Fibroblast of gingiva (primary cell): Measurements from ENCODE around the gene HID1.
"Not testable (repeated sequence)": the region's sequence is repeated elsewhere in the genome, so short reads cannot be mapped to it uniquely, and the experiment has no call there.

Experiments
- DNase-seq: peaks from one replicate; pipeline ENCODE4 v3.0.0-alpha.2; 2011; ENCODE audit warnings: low read depth

Gene HID1

DNA sequence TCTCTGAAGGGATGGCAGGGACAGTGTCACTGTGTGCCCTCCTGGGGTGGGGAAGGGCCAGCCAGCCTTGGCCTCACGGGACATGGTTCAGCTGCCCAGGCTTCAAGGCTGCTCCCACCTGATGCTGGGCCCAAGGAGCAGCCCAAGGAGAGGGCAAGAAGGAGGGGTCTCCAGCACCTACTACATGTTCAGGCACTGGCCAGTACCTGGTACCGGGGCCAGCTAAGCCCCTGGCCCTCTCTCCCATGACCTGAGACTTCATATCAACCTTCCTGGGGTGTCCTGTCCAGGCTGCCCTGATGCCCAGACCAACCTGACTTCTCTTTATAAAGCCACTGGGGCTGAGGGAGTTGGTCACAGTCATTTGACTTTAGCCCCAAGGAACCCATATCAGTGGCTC is 50.8 kb downstream of the HID1 start:
- no peak for DNase-seq

DNA sequence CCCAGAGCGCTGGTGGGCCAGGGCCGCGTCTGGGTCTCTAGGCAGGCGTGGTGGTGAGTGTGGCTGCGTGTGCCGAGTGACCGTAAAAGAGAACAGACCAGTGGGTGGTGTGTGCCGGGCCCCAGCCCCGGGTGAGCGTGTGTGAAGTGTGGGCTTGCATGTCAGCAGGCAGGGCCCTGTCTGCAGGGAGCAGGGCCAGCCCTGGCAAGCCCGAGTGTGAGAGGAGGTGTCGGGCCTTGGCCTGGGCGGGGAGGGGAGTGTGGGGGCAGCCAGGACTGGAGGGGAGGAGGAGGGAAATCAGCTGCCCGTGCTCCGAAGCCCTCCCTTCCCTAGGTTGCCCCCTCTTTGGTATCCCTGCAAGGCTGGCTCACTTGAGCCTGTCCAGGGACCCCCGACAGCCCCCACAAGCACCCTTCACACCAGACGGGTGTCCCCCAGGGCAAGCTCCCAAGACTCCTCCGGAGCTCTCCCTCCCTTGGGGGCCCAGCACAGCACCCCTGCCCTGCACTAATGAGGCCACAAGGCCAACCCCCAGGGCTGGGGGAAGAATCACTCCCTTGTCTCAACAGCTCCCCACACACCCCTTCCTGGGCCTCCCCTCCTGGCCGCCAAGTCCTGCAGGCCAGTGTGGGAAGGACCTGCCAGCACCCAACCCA is 51.4 kb downstream of the HID1 start:
- no peak for DNase-seq

DNA sequence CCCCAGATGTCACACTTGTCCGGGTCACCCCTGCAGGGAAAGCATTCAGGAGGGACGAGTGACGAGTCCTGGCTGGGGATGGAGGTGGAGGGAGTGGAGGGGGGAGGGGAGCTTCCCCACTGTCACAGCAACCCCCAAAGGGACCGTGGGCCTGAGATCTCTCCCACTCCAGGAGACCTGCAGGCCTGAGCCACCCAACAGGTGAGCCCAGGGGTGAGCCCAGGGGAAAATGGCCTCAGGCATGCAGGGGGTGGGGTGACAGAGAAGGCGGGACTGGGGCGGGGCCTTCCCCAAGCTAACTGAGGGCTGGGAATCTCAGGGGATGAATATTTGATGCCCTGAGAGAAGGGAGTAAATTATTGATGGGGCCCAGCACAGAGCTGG is 51.9 kb downstream of the HID1 start:
- DNase-seq = no peak

DNA sequence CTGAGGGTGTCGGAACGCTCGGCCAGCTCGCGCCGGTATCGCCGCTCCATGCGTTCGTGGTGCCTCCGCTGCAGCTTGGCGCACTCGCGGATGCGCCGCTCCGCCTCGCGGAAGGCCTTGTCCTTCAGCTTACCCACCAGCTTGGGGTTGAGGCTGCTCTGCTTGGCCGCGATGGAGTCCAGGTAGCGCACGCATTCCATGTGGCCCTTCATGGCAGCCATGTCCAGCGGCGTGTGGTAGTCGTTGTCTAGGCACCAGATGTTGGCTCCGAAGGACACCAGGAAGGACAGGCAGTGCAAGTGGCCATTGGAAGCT is 52.3 kb downstream of the HID1 start:
- DNase-seq = no peak

DNA sequence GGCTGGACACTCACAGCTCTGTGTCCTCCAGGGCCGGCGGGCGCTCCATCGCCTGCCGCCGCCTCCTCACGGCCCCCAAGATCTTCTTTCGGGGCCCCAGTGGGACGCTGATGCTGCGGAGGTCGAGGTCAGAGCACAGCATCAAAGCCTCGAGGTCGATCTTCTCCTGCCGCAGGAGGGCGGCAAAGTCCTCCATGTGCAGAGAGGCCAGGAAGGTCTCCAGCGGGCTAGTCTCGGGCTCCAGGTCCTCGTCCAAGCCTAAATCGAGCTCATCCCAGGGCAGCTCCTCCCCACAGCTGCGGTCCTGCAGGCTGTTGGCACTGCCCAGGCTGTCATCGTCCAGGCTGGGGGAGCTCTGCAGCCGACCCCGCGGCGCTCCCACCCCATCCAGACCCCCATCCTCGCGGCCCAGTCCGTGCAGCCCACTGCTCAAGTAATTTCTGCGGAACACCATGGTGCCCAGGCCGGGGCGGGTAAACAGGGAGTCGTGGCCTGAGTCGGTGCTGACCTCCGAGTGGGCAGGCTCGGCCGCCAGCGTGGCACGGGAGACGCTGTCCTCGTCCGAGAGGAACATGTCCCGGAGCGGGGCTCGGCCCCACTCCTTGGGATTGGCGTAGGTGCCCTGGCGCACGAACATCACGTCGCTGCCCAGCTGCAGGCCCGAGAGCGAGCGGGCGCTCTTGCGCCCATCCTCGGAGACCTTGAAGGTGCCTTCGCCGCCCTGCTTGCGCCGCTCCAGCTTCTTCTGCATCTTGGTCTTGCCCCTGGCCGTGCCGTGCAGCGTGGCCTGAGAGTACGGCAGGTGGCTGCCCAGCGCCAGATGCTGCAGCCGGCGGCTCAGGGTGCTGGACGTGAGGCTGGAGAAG is 52.9 kb downstream of the HID1 start:
- no peak for DNase-seq

- DNase-seq = no peak
Measured at GRCh38 chr17:74918906-74919305, 53.7 kb downstream of the HID1 start.

DNA sequence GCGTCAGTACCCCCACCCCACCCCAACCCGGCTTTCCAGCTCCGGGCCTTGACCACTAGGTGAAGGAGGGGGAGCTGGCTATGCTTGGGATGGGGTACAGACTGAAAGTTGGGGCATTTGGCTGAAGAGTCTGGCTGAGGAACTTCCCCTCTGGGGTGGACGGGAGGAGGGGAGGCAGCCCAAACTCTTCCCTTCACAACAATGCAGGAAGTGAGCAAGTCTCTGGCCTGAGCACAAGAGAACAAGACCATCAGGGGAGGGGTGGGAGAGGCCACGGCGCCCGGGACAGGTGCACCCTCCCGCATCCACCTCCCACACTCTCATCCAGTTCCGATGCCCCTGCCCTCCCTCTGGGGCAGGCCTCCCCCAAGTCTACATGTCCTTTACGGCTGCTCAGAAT is 55.1 kb downstream of the HID1 start:
- no peak for DNase-seq

DNA sequence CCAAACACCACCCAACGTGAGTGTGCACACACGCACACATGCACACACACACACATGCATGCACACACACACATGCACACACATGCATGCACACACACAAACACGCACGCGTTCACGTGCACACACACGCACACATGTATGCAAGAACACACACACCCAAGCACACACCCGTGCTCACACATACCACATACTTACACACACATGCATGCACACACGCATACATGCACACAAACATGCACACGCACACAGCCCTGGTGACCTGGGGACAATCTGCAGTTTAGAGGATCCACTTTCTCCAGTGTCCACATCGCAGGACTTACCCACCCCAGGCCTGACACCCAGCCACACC is 55.7 kb downstream of the HID1 start:
- DNase-seq = no peak

DNA sequence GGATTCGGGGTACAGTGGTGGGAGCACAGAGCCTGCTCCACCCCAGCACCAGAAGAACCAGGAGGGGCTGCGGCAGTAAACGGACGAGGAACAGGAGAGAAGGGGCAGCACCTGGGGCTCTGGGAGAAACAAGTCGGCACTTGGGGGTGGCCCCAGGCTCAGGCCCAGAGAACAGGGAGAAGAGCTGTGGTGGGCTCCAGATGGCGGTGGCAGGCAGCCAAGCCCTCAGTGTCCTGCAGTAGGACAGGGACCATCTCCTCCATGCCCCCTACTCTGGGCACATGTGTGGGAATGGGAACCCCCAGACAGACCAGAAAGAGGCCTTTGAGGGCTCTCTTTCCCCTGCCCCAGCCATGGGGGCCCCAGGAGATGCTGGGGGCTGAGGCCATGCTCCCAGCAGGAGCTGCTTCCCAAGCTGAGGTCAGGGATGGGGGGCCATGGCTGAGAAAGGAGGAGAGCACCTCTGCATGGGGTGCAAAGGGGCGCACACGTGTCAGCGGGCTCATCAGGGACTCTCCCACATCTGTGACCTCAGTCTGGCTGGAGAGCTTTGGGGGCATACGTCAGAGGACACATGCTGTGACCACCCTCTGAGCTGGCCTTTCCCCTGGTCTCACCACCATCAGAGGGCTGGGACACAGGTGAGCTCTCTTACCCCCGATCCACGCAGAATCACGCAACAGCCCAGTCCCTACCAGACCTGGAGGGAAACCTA is 56.3 kb downstream of the HID1 start:
- no peak for DNase-seq

- DNase-seq = not testable (repeated sequence)
Measured at GRCh38 chr17:74911423-74911822, 61.1 kb downstream of the HID1 start.

- not testable (repeated sequence) for DNase-seq
Measured at GRCh38 chr17:74909097-74909496, 63.5 kb downstream of the HID1 start.

- DNase-seq = no peak
Measured at GRCh38 chr17:74907012-74907411, 65.5 kb downstream of the HID1 start.

- DNase-seq = not testable (repeated sequence)
Measured at GRCh38 chr17:74906214-74906793, 66.3 kb downstream of the HID1 start.

DNA sequence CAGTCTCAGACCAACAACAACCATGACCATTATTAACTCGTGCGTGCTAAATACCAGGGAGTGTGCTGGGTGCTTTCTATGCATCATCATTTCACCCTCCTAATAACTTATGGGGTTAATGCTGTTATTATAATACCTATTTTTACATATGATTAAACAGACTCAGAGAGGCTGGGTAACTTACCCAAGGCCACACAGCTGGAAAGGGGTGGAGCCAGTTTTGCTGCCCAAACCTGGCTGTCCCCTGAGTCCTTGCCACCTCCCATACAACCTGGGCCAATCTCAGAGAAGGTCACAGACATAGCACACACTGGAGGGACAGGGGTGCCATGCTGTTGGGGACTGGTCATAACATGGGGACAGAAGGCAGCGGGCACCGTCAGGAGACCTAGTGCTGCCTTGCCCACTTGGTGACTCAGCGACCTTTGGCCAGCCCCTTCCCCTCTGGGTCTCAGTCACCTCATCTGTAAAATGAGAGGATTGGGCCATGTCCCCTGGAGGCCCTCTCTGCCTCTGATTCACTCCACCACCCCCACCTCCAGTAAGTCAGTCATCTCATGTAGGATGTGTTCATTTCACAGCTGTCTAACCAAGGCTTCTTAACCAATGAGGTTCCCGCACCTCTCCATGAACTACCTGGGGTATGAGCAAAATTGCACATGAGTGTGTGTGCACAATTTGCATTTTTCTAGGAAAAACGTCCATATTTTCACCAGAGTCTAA is 67.7 kb downstream of the HID1 start:
- no peak for DNase-seq

DNA sequence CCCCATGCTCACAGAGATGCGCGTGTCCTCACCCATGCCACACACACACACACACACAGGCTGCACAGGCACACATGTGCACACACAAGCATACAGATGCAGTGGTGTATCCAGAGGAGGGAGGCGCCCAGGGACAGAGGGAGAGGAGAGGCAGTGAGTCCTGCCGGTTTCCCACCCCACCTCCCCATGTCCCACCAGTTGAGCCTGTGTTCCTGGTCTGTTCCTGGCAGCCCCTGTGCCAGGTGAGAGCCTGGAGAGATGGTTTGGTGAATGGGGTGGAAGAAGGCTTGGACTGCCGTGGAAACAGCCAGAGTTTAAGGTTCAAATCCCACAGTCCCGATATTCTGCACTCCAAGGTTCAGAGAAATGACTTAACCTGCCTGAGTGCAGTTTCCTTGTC is 68.9 kb downstream of the HID1 start:
- DNase-seq = no peak

- DNase-seq = no peak
Measured at GRCh38 chr17:74903034-74903433, 69.5 kb downstream of the HID1 start.

- DNase-seq = no peak
Measured at GRCh38 chr17:74901353-74902135, 71.0 kb downstream of the HID1 start.
